Activated CD4-positive, alpha-beta T cell treated with anti-CD3 and anti-CD28 coated beads, Interleukin-2, amount 50 U/mL, for 24 hours (primary cell): ENCODE data around the gene HTR7.

Source experiments
- DNase-seq, 2 donors: peaks; one replicate each; pipeline ENCODE4 v3.0.0-alpha.2; 2020; ENCODE audit warnings: low read depth in 1 of 2, low spot score in 1 of 2

HTR7 gene

GRCh38 chr10:90743291-90743690 lies 114.5 kb downstream of the HTR7 start:
- DNase-seq, result no peak

GRCh38 chr10:90741926-90742565 lies 115.8 kb downstream of the HTR7 start:
- DNase-seq, result no peak

GRCh38 chr10:90740265-90740664 lies 117.6 kb downstream of the HTR7 start:
- DNase-seq, result no peak

- DNase-seq, result no peak
These were observed 119.0 kb downstream of the HTR7 start for GRCh38 chr10:90738885-90739284.

- no peak for DNase-seq
These were observed 123.4 kb downstream of the HTR7 start for GRCh38 chr10:90734415-90734814.

- no peak for DNase-seq
These were observed 125.3 kb downstream of the HTR7 start for GRCh38 chr10:90732581-90732980.

- DNase-seq, result no peak
These were observed 134.3 kb downstream of the HTR7 start for GRCh38 chr10:90723416-90724068.

GRCh38 chr10:90722832-90723231 lies 135.0 kb downstream of the HTR7 start:
- no peak for DNase-seq

- DNase-seq, result no peak
These were observed 139.7 kb downstream of the HTR7 start for GRCh38 chr10:90718182-90718581.

- no peak for DNase-seq
These were observed 145.3 kb downstream of the HTR7 start for GRCh38 chr10:90712529-90712928.

- DNase-seq, result no peak
These were observed 148.1 kb downstream of the HTR7 start for GRCh38 chr10:90709727-90710126.

GRCh38 chr10:90707657-90708056 lies 150.2 kb downstream of the HTR7 start:
- DNase-seq, result no peak

GRCh38 chr10:90701428-90701827 lies 156.4 kb downstream of the HTR7 start:
- no peak for DNase-seq

GRCh38 chr10:90695915-90696676 lies 161.7 kb downstream of the HTR7 start:
- DNase-seq, result no peak
